SIG-M5 (cell line): ENCODE measurements around the gene ROR2.

Source experiments
- DNase-seq: peaks from one replicate; lab custom pipeline; 2025; lab: John Stamatoyannopoulos, UW

ROR2 gene

GRCh38 chr9:91840882-91841281 is 109.1 kb downstream of the ROR2 start:
- DNase-seq = no peak

GRCh38 chr9:91840469-91840868 is 109.6 kb downstream of the ROR2 start:
- no peak for DNase-seq

DNA sequence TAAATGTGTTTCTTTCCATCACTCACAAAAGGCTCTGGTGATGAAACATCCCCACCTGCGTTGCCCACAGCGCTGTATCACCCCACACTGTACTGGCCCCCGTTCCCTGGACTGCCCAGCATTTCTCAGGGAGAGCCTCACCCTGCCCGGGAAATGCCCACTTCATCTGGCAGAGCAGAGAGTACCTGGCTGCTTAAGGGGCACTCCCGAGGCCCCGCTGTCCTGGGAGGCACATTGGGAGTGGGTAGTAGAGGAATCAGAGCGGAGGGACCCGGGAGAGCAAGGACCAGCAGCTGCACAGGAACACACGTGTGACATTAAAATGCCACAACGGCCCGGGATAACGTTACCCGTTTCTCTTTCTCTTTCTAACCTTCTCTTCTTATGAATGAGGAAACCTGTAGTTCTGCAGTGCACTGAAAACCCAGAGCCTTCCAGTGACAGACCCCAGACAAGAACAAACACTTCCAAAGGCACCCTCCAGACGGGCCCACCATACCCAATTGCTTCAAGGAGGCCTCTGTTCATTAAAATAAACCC is 110.0 kb downstream of the ROR2 start:
- no peak for DNase-seq

- no peak for DNase-seq
These were observed 111.9 kb downstream of the ROR2 start for GRCh38 chr9:91837981-91838731.

DNA sequence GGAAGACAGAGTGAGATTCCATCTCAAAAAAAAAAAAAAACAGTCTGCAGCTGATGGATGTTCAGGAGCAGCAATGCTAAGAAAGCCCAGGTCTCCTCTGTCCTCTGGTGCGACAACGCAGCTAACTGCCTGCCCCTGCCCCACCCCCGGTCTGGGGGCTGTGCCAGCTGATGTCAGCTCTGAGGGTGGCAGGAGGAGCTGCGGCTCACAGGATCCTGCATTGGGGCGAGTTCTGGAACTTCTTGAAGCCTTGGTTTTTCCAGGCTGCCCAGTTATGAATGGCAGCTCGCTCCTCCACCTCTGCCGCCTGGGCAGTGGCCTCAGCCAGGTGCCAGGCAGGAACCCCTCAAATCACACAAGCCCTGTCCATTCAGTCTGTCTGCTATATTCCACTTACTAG is 113.5 kb downstream of the ROR2 start:
- DNase-seq = no peak

GRCh38 chr9:91835632-91836031 is 114.4 kb downstream of the ROR2 start:
- DNase-seq = no peak

- DNase-seq = no peak
These were observed 114.8 kb downstream of the ROR2 start for GRCh38 chr9:91835216-91835615.

DNA sequence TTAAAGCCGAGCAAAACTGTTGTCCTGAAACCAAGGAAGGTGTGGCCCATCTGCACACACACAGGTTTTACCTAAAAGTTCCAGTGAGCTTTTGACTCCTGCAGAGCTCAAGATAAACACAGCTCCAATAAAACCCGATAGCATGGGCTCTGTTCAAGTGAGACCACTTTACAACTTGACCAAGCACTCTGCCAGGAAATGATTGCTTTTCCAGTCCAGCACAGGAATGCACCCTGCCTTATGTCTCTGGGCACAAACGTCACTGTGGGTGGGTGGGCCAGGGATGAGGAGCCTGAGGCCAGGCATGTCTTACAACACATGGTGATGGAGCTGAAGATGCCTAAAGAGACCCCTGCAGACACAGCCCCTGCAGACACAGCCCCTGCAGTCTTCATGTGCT is 115.3 kb downstream of the ROR2 start:
- DNase-seq = no peak

DNA sequence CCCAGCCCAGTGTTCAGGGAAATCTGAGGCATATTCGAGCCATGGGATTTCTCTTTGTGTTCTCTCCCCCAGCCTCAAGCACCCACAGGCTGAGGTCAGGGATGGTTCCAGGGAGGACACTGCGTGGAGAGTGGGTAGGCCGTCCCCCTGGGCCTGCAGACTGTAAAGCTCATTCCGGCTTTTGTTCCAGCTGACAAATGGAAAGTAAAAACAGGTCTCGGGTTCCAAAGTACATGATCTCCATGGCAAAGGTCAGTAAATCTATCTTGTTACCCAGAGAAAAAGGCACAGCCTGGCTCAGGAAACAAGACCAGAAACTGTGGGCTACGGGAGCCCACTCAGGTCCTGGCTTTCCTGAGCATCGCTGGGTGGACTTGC is 116.2 kb downstream of the ROR2 start:
- no peak for DNase-seq

DNA sequence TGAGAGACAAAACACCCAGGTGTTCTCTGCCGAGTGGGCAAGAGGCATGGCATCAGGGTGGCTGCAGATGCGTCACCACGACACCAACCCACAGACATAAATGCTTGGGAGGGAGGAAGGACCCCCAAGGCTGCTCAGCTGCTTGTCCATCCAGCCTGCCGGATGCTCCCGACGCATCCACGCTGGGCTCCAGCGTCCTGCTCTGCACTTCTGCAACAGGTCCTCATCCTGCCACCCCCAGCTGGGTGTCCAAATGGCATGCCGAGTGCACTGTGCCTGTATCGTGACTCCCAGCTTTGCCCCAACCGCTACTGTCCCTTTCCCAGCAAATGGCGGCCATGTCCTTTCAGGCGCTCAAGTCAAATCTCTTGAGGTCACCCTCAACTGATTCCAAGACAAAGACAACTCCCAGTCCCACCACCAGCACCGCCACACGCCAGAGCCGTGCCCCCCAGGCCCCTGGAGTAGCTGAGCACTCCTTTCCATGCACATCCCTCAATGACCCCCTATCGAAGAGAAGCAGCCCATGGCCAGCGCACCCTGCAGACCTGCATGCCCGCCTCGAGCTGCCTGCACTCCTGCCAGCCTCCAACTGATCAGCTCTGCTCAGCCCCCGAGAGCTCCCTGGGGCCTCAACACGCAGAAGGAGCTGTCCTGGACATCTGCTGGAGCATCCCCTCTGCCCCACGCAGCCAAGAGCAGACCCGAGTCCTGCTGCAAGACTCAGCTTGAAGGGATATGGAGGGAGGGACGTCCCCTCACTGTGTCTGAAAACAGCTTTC is 116.7 kb downstream of the ROR2 start:
- no peak for DNase-seq

DNA sequence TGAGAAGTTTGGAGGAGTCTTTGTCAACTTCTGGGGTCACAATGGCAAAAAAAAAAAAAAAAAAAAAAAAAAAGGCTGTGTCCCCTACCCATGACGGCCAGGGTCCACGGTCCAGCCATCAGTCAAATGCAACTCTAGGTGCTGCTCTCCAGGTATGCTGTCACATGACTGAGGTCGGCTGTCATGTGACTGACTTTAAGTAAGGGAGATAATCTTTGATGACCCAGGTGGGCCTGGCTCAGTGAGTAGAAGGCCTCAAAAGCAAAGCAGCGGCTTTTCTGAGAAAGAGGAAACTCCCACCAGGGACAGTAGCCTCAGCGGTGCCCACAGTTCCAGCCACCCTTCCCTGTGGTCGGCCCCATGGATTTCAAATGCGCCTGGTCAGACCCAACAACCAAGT is 117.7 kb downstream of the ROR2 start:
- DNase-seq = no peak

DNA sequence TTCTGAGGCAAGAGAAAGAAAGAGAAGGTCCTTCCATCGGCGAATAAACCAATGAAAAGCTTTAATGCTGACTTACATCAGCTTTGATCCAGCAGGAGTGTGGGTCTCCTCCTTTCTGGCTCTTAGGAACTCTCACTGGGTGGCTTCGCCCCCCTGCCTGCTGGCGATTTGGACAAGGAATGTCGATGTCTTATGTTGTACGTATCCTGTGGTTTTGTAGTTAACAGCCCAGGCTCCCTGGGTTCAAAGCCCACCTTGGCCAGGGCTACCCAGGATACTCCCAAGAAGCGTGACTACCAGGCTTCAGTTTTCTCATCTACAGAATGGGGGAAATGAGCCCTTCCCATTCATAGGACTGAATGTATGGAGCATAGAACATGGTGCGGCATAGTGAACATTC is 124.2 kb downstream of the ROR2 start:
- DNase-seq = no peak

GRCh38 chr9:91825422-91825821 is 124.6 kb downstream of the ROR2 start:
- no peak for DNase-seq

DNA sequence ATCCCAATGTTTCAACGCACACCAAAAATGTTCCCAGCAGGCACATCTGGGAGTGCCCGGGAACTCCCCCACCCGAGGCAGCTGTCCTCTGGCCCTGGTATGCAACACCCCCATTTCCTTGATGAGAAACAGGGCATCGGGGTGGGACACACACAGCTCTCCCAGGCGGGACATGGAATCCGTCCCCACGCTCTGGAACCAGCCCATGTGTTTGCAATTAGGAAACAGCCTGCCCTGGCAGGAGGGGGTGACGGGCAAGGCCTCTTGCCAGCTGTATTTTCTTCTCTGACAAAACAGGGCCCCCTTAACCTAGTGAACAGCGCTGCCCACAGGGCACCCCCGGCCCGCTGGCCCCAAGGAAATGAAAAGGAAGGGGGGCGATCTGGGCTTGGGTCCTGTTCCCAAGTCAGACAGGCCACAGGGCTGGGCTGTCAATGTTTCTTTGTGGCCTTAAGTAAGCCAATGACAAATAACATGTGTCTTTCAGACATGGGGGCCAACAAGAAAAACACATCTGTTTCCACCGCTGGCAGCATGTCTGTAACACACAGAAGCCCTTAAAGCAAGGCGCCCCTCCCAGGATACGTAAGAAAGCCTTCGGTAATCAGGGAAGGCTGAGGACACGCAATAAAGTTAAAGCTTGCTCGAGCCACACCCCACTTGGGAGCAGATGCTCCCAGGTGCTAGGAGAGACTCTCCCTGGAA is 125.3 kb downstream of the ROR2 start:
- no peak for DNase-seq

GRCh38 chr9:91824151-91824550 is 125.9 kb downstream of the ROR2 start:
- DNase-seq = no peak

- DNase-seq = no peak
These were observed 128.8 kb downstream of the ROR2 start for GRCh38 chr9:91820949-91821880.

DNA sequence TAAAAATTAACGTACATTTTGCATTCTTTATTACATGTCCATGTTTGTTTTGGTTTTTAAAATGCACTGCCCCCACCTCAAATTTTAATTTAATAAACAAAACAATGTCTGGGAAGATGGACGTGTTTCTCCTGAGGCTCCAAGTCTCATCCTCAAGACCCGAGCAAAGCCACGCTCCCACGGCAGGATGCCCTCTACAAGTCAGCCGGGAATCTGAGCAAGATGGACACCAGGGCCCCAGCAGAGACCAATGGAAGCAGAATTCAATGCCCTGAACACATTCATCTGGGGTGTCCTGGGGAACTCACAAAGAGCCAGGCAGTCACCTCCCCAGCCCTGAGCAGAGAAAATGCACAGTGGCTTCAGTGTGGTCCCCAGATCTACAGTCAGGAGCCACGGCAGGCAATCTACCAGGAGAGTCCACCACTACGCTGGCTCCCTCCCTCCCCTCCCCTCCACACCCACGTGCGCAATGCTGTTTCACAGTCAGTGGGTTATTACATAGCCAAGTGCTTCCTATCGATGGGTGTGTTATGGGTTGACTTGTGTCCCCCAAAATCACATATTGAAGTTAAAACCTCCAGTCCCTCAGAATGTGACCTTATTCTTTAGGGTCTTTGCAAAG is 129.8 kb downstream of the ROR2 start:
- no peak for DNase-seq

DNA sequence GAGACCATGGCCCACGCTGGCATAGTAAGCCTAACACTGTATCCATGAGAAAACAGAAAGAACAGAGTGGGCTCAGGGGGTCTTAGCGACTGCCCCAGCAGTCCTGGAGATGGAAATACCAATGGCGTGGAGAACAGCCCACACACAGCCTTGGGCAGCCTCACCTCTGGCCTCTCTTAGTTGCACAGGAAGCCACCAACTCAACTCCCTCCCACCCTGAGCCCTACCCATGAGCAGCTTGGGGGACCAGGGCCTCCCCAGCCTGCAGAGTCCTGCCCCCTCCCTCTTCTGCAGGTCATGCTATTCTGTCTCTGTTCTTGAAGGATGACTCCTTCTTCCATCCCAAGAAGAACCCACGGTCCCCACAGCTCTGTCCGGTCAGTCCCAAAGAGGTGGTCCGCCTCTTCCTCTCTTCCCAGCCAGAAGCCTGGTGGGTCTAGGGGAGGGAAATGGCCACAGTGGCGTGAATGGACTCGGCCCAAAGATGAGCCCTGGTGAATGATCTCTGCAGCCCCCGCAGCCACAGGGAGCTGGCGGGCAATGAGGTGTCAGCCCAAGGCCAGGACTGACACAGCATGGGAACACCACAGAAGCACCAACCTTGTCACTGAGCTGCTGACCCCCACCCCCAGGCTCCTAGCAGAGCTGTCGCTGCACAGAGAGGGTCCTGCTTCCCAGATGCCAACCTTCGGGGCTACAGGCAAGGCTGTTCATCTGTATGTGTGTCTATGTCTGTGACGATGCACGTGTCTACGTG is 131.2 kb downstream of the ROR2 start:
- no peak for DNase-seq

DNA sequence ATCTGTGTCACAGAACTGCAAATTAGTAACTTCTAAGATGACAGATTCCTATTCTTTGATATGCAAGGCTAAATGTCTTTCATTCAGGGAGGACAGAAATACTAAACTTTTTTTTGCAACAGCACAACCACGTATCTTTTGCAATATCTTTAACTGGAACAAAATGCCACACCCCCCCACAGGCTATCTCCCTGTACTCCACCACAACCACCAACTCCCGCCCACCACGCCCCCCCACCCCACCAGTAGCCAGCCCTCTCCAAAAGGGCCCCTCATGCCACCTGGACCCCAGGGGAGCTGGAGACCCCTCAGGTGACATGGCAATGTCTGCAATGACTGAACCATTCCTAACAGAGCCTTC is 131.8 kb downstream of the ROR2 start:
- no peak for DNase-seq

DNA sequence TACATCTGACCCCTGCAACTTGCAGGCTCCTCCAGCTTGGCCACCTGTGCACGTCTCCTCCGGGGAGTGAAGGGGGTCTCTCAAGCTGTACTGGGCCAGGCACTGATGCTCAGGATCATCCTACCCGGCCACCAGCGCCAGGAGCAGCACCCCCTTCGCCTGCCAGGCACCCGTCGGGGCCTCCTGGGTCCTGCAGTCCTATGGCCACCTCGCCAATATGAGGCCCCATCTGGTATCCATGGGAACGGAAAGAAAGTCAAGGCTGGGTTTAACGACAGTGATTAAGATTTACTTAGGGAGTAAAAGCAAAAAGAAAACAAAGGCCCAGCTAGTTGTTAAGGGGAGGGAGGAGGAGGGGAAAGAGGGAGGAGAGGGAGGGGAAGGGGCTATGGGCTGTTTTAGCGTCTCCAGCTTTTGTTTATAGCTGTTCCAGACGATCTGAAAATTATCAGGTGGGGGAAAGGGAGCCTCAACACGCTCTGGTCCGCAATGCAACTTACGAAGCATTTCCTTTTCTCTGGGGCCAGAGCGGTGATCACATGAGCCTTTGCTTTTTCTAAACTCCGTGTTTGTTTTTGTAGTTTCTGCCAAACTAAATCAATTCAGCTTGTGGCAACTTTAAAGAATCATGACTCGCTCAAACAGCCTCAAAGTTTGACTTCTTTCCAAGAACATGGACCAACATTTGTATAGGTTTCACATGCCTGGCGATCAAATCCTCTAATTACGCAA is 132.4 kb downstream of the ROR2 start:
- no peak for DNase-seq
